Activated CD4-positive, alpha-beta T cell treated with anti-CD3 and anti-CD28 coated beads, Interleukin-2, amount 50 U/mL, for 48 hours (primary cell): Measurements from ENCODE around the gene ZNF19.

ENCODE experiments used
- DNase-seq, 2 experiments: peaks; one replicate each; pipeline ENCODE4 v3.0.0-alpha.2; 2020

The ZNF19 gene

DNA sequence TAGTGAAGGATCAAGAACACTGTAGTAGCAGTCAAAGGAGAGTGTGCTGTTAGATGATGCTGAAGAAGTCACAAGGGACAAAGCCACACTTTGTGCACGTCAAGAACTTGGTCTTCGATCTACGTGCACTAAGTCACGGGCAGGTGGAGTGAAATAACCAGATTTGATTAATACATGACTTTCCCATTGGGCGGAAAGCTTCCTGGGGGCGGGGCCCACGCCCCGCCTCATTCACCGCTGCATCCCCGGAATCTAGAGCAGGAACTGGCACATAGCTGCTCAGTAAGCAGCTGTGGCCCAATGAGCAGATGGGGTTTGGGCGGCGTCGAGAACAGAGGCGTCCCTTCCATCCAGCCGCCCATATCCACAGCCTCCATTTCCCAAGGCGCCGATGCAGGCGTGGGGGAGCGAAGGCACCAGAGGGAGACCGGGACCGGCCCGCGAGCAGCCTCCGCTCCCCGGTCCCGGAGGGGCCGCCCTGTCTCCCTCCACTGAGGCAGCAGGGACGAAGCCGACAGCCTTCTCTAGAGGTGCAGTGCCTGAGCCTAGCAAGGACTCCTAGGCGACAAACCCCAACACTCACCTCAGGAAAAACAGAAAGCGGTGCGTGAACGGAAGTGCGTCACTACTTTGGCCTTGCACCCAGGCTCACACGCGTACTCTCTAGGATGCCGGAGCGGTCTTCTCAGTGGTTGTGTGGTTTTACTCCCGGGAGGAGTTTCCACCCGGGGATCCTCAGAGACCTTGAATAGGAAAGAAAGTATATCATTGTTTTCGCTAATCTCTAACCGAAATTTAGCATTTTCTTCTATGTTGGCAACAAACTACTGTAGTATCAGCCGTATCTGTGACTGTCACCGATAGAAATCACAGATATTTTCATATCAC is 4.9 kb downstream of the ZNF19 start:
- peak; percentile 81 to 86 for DNase-seq

DNA sequence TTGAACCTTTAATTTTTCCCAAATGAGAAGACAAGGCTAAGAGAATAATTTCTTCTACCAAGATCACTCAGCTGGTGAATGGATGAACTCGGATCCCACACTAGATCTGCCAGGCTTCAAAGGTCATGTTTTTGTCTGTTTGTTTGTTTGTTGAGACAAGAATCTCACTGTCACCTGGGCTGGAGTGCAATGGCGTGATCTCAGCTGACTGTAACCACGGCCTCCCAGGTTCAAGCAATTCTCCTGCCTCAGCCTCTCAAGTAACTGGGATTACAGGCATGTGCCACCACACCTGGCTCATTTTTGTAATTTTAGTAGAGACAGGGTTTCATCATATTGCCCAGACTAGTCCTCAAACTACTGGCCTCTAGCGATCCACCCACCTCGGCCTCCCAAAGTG is 6.6 kb downstream of the ZNF19 start:
- DNase-seq, result no peak

DNA sequence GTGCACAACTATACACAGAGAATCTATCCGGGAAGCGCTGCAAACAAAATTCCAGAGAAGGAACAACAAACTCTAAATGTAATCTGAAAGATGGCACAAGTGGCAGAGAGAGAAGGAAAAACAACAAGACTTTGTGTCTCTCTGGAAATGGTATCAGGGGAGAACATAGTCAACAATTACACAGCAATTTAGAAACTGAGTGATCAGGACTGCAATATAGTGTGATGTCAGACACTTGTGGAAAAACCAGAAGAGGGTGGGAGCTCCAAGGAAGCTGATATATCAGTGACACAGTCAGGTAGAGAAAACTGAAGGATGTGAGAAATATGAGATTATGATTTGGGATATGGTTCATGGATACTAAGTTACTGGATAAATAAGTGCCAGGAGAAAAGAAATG is 8.2 kb downstream of the ZNF19 start:
- DNase-seq, result no peak

DNA sequence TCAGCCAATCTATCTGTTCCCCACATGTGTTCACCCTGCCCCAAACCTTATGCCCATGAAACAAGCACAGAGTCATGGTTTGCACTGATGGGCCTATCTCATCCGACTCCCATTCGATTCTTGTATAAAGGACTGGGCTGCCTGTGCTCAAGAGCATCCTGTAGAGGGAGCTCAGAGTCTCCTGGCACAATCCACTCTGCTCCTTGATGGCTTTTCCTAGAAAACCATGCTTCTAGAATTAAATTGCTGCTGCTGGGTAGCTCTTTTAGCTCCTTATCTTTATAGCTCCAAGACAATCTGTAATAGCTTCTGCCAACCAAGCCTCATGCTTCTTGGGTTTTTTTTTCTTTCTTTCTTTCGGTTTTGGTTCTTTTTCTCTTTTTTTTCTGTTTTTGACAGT is 9.7 kb downstream of the ZNF19 start:
- DNase-seq, result no peak

DNA sequence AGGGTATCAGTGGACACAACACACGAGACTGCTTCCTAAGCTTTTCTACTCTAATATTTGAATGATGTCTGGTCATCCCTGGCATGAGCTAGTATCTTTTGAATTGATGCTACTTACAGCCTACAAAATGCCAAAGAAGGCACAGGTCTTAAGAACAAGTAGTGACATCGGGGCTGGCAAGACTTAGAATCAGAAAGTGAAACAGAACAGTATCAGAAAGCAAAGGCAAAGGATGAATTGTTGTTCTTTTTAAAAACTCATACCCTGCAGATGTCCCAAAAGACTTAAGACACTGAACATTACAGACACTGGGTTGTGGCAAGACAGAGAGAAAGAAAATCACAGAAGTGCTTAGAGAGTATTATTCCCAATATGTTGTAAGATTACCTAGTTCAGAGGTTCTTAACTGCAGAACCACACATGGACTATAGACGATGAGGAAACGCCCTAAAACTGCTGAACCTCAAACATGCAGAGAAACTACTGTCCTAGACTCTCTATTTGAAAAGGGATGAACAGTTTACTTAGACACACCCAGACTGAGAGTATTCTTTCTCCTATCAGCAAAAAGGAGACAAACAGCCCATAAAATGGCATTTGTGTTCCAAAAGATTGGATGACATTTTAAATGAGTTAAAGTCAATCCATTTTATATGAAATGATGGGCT is 12.5 kb downstream of the ZNF19 start:
- no peak for DNase-seq

DNA sequence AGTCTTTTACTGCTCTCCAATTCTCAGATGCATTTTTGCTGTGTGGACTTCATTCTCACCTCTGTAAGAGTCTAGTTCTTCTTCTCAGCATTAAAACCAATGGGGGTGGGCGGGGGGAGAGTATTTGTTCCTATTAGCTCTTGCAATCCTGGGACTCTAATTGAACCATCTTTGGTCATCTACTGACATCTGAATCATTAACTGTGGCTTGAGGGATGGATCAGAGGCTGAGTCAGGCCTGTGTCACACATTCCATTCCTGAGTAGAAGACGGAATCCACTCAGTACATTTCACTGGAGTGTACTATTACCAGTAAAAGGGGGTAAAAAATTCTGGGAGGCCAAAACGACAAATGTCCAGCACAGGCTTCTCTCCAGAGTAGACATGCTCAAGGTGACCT is 14.3 kb downstream of the ZNF19 start:
- DNase-seq, result no peak

DNA sequence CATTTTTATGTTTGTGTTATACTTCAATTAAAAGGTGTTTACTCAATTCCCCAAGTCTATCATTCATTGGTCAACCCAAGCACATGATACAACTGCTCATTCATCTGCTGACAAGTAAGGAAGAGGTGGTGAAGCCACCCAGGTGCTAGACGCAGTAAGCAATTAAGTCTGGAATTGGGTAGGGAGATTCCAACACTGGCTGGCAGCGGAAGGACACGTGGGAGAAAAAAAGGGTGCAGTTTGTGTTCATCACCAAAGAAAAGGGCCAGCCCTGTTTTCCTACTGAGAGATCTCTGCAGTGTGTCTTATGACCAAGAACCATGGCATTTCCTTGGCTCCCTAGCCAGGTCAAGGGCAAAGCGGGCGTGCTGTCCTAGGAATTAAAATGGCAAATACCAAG is 15.2 kb downstream of the ZNF19 start:
- no peak for DNase-seq

DNA sequence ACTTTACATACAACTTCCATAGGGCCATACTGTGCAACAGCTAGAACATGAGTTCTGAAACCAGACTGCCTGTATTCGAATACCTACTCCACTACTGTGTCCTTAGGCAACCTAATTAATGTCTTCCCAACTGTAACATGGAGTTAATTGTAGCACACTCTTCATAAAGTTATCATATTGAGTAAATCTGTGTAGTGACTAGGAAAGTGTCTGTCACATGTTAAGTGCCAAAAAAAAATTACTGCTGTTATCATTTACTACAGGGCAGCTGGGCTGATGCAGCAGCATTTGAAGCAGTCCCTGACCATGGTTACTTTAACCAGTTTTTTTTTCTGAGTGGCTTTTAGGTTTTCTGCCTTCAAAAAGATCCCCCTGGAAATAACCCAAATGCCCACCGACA is 16.2 kb downstream of the ZNF19 start:
- DNase-seq, result no peak

DNA sequence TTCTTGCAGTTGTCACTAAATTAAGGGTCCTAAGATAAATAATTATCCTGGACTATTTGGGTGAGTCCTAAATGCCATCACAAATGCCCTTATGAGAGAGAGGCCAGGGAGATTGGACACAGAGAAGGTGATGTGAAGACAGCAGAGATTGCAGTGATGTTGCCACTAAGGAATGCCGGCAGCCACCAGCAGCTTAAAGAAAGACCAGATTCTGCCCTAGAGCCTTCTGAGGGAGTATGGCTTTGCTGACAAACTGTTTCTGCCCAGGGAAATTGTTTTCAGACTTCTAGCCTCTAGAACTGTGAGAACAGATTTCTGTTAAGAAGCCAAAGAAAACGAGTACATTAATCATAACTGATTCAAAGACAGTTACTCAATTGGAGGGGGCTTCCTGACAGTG is 17.1 kb downstream of the ZNF19 start:
- no peak for DNase-seq

DNA sequence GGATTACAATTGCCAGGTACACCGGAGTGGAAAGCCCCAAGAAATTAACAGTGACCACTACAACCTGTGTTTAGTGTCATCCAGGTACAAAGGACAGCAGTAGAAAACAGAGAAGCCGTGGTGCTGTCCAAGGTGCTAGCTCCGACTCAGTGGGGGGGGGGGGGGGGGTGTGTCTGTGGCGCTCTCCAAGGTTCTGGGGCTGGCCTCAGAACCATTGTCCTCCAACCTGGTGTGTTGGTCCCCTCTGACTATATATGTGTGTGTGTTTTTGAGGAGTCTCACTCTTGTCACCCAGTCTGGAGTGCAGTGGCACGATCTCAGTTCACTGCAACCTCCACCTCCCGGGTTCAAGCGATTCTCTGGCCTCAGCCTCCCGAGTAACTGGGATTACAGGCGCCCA is 21.3 kb downstream of the ZNF19 start:
- peak; percentile 44 to 47 for DNase-seq

DNA sequence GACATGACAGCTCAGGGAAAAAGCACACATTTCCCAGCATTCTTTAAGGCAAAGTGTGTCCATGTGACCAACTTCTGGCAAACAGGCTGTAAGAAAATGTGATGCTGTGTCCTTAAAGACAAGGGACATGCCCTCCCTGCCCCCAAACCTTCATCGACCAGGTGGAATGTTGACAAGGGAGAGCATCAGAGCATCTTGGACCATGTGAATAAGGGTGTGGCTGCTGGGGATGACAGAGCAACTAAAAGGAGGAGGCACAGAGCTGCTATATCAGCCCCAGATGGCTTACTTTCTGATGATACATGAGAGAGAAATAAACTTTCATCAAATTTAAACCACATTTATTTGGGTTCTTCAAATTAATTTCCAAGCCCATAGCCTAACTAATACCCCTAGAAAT is 24.9 kb downstream of the ZNF19 start:
- no peak for DNase-seq

DNA sequence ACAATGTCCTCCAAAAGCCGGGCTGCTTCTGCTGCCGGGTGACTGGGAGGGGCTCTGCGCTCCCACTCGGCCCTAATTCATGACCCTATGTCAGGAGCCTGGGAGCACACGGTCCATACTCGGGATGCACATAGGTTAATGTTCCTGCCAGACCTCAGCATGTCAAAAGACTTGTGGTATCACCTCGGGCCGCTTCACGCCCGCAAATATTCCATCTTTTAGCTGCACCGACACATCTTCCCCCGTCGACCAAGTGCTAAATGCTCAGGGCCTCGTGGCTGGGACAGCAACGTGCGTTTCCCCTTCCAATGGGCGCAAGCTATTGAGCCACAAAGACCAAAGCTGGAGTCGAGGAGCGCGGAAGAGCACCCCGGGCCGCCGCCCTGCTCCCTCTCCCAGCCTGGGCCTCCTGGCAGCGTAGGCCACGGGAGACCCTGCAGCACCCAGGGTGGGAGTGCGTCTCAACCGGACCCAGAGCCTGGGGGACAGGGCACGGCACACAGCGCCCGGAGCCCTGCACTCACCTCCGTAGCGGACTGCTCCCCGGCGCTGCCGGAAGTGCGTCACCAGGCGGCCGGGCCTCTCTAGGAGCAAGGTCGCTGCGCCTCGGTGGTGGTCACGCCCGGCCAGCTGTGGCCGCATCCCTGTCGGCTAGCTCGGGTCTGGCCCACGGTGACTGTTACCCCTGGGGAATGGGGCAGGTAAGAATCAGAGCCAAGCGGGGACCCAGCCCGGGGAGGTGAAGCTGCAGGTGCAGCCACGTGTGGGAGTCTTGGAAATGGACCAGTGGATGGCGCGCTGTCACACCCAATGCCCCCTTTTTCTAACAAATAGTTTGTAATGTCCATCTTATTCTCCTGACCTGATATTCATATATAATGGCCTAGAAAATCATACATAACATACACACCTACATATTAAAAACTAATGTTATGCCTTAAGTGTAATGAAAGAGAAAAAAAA is 27.2 kb downstream of the ZNF19 start, which contains the start of gene ZNF23:
ZNF23 (minus strand) TSS at position 562 of the 963 bp plus-strand sequence. CDS start 5,451 bp downstream, outside the sequence.
- DNase-seq, result peak; percentile 78 to 82

DNA sequence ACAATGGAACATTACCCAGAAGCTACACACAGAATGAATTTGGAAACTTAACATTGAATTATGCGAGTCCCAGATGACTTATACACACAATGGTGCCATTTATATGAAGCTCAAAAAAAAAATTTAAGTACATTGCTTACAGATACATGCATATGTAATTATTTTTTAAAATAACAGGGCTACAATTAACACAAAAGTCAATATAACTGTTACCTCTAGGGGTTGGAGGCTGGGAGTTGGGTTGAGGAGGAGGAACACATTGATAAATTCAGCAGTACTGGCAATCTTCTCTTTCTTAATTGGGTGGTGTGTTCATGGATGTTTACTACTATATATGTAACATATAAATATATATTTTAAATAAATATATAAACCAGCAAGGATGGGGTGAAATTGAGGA is 28.2 kb downstream of the ZNF19 start:
- DNase-seq, result no peak

DNA sequence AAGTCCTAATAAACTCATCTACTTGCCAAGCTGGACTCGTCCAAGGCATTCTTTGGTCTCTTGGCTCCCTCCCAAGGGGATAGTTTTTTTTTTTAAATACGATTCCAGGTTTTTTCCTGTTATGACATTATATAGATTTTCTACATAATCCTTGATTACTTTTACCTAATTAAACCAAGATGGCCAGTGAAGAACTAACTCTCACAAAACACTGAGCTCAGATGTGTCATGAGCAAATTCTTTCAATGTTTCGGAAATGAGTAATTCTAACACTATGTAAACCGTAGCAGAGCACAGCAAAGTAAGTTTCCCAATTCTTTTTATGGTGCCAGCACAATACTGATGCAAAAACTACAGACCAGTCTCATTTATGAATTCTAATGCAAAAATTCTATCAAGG is 28.9 kb downstream of the ZNF19 start:
- no peak for DNase-seq

DNA sequence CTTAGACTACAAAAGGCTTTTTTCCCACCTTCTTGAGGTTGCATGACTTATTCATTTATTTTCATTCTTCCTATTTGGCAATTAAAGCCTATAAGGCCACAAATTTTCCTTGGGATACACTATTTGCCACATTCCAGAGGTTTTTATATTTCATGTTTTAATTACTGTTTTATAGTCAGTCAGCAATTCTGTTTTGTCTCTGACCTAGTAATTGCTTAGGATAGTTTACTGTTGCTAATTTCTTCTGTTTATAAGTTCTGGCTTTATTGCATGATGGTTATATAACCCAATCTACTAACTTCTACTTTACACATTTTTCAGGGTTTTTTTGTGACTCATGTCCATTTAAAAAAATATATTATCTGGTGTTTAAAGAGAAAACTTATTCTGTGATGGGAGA is 29.6 kb downstream of the ZNF19 start:
- no peak for DNase-seq

DNA sequence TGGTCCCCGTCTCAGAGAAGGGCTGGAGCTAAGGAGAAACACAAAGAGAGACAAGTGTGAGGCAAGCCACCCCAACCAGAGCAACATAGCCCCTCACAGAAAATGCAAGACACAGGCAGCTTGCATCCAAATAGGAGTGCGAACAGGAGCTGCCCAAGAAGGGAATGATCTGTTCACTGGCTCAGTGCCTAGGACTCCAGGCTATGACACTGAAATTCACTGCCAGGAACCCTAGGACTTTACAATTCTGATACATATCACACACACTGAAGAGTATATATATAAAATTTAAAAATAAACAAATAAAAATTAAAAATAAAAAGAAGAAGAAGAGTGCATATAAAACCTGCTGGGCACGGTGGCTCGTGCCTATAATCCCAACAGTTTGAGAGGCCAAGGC is 32.3 kb downstream of the ZNF19 start:
- no peak for DNase-seq

DNA sequence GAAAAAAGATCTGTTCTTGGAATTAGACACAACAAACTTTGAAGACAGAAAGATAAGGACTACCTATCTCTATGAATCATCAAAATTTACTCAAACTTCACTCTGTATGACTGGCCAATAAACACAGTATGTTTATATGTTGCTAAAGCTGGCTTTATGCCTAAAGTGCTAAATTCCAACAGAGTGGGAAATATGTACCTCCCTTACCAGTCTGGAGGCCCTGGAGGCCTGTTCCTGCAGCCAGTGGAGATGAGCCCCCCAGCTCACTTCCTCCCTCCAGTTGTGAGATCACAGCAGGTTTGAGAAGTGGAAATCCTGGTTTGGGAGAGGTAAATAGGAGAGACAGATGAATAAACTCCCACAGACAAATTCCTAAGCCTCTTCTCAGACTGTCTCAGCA is 36.1 kb downstream of the ZNF19 start:
- DNase-seq, result no peak

DNA sequence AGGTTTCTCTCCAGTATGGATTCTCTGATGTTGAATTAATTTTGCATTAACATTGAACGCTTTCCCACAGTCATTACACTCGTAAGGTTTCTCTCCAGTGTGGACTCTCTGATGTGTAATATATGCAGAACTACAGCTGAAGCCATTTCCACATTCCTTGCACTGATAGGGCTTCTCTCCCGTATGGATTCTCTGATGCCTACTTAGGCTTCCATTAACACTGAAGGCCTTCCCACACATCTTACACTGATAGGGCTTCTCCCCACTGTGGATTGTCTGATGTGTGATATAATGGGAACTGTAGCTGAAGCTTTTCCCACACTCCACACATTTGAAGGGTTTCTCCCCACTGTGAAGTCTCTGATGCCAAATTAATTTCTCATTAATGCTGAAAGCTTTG is 40.1 kb downstream of the ZNF19 start:
- no peak for DNase-seq

DNA sequence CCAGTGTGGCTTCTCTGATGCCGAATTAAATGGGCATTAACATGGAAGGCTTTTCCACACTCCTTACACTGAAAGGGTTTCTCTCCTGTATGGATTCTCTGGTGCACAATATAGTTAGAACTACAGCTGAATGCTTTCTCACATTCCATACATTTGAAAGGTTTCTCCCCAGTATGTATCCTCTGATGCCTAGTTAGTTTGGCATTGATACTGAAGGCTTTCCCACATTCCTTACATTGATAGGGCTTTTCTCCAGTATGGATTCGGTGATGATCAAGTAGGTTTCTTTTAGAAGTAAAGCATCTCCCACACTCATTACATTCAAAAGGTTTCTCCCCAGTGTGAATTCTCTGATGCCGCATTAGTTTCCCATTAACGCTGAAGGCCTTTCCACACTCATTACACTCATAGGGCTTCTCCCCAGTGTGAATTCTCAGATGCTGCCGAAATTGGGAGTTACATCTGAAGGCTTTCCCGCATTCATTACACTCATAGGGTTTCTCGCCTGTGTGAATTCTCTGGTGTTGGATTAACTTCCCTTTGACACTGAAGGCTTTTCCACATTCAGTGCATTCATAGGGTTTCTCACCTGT is 40.8 kb downstream of the ZNF19 start:
- no peak for DNase-seq

DNA sequence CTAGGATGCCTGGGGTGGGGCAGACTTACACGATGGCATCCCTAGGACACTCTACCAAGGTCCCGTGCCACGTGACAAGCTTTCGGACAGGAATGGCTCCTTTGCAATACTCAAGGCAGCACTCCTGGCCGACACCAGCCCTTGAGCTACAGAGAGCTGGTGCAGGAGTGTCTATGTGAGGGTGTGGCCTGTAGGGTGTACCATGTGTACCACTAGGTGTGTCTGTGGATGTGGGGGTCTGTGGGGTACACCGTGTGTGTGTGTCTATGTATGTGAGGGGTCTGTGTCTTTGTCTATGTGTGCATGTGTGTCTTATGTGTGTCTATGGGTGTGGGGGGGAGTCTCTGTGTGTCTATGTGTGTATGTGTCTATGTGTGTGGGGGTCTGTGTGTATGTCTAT is 45.4 kb downstream of the ZNF19 start:
- DNase-seq, result no peak

DNA sequence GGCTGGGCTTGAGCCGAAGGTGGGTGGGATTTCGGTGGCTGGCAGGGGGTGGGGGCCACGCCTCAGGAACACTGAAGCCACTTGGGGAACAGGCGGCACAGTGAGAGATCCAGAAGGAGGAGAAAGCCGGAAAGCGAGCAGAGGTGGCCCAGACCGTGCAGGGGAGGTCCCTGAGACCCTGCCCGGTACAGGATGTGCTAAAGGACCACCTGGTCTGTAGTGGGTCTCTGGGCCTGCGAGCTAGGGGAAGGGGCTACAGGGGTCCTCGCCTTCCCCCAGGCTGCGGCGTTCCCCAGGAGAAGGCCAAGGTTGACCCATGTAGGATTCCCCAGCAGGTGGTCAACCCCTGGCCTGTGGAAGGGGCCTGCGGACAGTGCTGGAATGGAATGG is 47.1 kb downstream of the ZNF19 start, which contains the start of gene TLE7:
TLE7 (minus strand) TSS at position 4 of the 390 bp plus-strand sequence. CDS start 8,730 bp downstream, outside the sequence.
- DNase-seq, result no peak

DNA sequence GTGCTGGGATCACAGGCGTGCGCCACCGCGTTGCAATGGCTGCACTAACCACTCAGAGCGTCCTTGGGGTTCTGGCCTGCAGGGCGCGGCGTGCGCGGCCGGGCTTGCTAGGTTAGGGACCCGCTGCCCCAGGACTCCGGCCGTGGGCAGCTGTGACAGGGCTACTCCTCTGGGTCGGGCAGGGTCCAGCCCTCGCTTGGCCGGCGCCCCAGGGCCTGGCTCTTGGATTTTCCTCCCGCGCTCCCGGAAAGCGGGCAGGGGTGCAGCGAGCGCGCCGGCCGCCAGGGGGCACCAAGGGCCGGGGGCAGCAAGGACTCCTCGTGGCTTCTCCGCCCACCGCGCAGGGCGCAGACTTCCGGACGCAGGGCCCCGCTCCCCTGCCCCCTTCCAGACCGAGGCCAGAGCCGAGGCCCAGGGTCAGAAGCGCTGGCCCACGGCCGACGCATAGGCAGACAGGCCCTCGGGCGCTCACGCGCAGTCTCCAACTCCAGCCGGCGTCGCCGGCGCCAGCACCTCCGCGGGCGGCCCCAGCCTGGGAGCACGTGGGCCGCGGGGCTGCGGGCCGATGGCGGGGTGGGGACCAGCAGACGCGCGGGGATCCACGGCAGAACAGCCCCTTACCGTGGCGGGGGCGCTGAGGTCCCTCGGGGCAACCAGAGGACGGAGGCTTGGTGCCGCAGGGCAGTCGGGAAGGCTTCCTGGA is 47.6 kb downstream of the ZNF19 start:
- peak; percentile 29 to 43 for DNase-seq
